ENCODE data around the gene YWHAQ.
A peak's percentile ranks its signal among the peaks of the same experiment; 100 is the strongest.

YWHAQ gene

GRCh38 chr2:9574331-9574730 lies 56.5 kb downstream of the YWHAQ start:
- no peak for DNase-seq (ENCODE audit: low read depth, low spot score)
- Histone ChIP-seq H3K9me3 (ENCODE audit: control insufficient read depth, insufficient read depth, low read length) (no peaks in the 10 kb centered on the region), H3K36me3 (ENCODE audit: control insufficient read depth, insufficient read depth, low read length) (no peaks in the 10 kb centered on the region), H3K4me3 (ENCODE audit: low read length) (no peak overlapping the region), H3K4me1 (ENCODE audit: control insufficient read depth, insufficient read depth, low read length) (no peaks in the 10 kb centered on the region), H3K27me3 (ENCODE audit: control insufficient read depth, insufficient read depth, low read length) (no peaks in the 10 kb centered on the region), H3K27ac (ENCODE audit: low read length) (no peak overlapping the region)
- no CpG with 5 or more reads among the region's 2 CpGs for WGBS (ENCODE audit: insufficient coverage, insufficient read length)

- no peaks in the 10 kb centered on the region for H3K27me3 ChIP-seq (ENCODE audit: control insufficient read depth, insufficient read depth, low read length)
- no peaks in the 10 kb centered on the region for H3K4me1 ChIP-seq (ENCODE audit: control insufficient read depth, insufficient read depth, low read length)
- H3K9me3 ChIP-seq (ENCODE audit: control insufficient read depth, insufficient read depth, low read length): no peaks in the 10 kb centered on the region
- H3K36me3 ChIP-seq (ENCODE audit: control insufficient read depth, insufficient read depth, low read length): no peaks in the 10 kb centered on the region
- WGBS (ENCODE audit: insufficient coverage, insufficient read length): no CpG with 5 or more reads among the region's 4 CpGs
- no peak for DNase-seq (ENCODE audit: low read depth, low spot score)
- no peak overlapping the region for H3K4me3 ChIP-seq (ENCODE audit: low read length)
- no peak overlapping the region for H3K27ac ChIP-seq (ENCODE audit: low read length)
These were observed 57.0 kb downstream of the YWHAQ start for GRCh38 chr2:9573840-9574239.

GRCh38 chr2:9573013-9573720 lies 57.6 kb downstream of the YWHAQ start:
- Histone ChIP-seq H3K4me1 (ENCODE audit: control insufficient read depth, insufficient read depth, low read length) (no peaks in the 10 kb centered on the region), H3K27me3 (ENCODE audit: control insufficient read depth, insufficient read depth, low read length) (no peaks in the 10 kb centered on the region), H3K36me3 (ENCODE audit: control insufficient read depth, insufficient read depth, low read length) (no peaks in the 10 kb centered on the region), H3K4me3 (ENCODE audit: low read length) (no peak overlapping the region), H3K27ac (ENCODE audit: low read length) (no peak overlapping the region), H3K9me3 (ENCODE audit: control insufficient read depth, insufficient read depth, low read length) (no peaks in the 10 kb centered on the region)
- WGBS (ENCODE audit: insufficient coverage, insufficient read length): no CpG with 5 or more reads among the region's 1 CpG
- DNase-seq (ENCODE audit: low read depth, low spot score): no peak

- DNase-seq (ENCODE audit: low read depth, low spot score): no peak
- no peaks in the 10 kb centered on the region for H3K4me1 ChIP-seq (ENCODE audit: control insufficient read depth, insufficient read depth, low read length)
- no peaks in the 10 kb centered on the region for H3K27me3 ChIP-seq (ENCODE audit: control insufficient read depth, insufficient read depth, low read length)
- no peak overlapping the region for H3K27ac ChIP-seq (ENCODE audit: low read length)
- H3K9me3 ChIP-seq (ENCODE audit: control insufficient read depth, insufficient read depth, low read length): no peaks in the 10 kb centered on the region
- no peak overlapping the region for H3K4me3 ChIP-seq (ENCODE audit: low read length)
- H3K36me3 ChIP-seq (ENCODE audit: control insufficient read depth, insufficient read depth, low read length): no peaks in the 10 kb centered on the region
- no CpG with 5 or more reads among the region's 4 CpGs for WGBS (ENCODE audit: insufficient coverage, insufficient read length)
These were observed 60.4 kb downstream of the YWHAQ start for GRCh38 chr2:9570182-9571060.

GRCh38 chr2:9565436-9566153 lies 65.2 kb downstream of the YWHAQ start:
- Histone ChIP-seq H3K27ac (ENCODE audit: low read length) (no peak overlapping the region), H3K4me1 (ENCODE audit: control insufficient read depth, insufficient read depth, low read length) (no peaks in the 10 kb centered on the region), H3K9me3 (ENCODE audit: control insufficient read depth, insufficient read depth, low read length) (no peaks in the 10 kb centered on the region), H3K36me3 (ENCODE audit: control insufficient read depth, insufficient read depth, low read length) (no peaks in the 10 kb centered on the region), H3K27me3 (ENCODE audit: control insufficient read depth, insufficient read depth, low read length) (no peaks in the 10 kb centered on the region), H3K4me3 (ENCODE audit: low read length) (no peak overlapping the region)
- no CpG with 5 or more reads among the region's 11 CpGs for WGBS (ENCODE audit: insufficient coverage, insufficient read length)
- DNase-seq (ENCODE audit: low read depth, low spot score): no peak

- DNase-seq (ENCODE audit: low read depth, low spot score): no peak
- H3K27ac ChIP-seq (ENCODE audit: low read length): no peak overlapping the region
These were observed 70.2 kb downstream of the YWHAQ start for GRCh38 chr2:9560628-9561027.

GRCh38 chr2:9558948-9559381 lies 71.8 kb downstream of the YWHAQ start:
- Histone ChIP-seq H3K36me3 (ENCODE audit: control insufficient read depth, insufficient read depth, low read length) (no peaks in the 10 kb centered on the region), H3K4me1 (ENCODE audit: control insufficient read depth, insufficient read depth, low read length) (no peaks in the 10 kb centered on the region), H3K27me3 (ENCODE audit: control insufficient read depth, insufficient read depth, low read length) (no peaks in the 10 kb centered on the region), H3K4me3 (ENCODE audit: low read length) (no peak overlapping the region), H3K27ac (ENCODE audit: low read length) (no peak overlapping the region), H3K9me3 (ENCODE audit: control insufficient read depth, insufficient read depth, low read length) (no peaks in the 10 kb centered on the region)
- DNase-seq (ENCODE audit: low read depth, low spot score): no peak
- no CpG with 5 or more reads among the region's 1 CpG for WGBS (ENCODE audit: insufficient coverage, insufficient read length)

More at GRCh38 chr2:9560628-9561027, 70.2 kb downstream of the YWHAQ start:
- Histone ChIP-seq H3K36me3 (ENCODE audit: control insufficient read depth, insufficient read depth, low read length) (no peaks in the 10 kb centered on the region), H3K9me3 (ENCODE audit: control insufficient read depth, insufficient read depth, low read length) (no peaks in the 10 kb centered on the region), H3K4me3 (ENCODE audit: low read length) (no peak overlapping the region), H3K4me1 (ENCODE audit: control insufficient read depth, insufficient read depth, low read length) (no peaks in the 10 kb centered on the region), H3K27me3 (ENCODE audit: control insufficient read depth, insufficient read depth, low read length) (no peaks in the 10 kb centered on the region)
- no CpG with 5 or more reads among the region's 2 CpGs for WGBS (ENCODE audit: insufficient coverage, insufficient read length)

GRCh38 chr2:9556121-9556743 lies 74.6 kb downstream of the YWHAQ start:
- no peak overlapping the region for H3K27ac ChIP-seq (ENCODE audit: low read length)
- no CpG with 5 or more reads among the region's 32 CpGs for WGBS (ENCODE audit: insufficient coverage, insufficient read length)
- no peaks in the 10 kb centered on the region for H3K4me1 ChIP-seq (ENCODE audit: control insufficient read depth, insufficient read depth, low read length)
- no peak for DNase-seq (ENCODE audit: low read depth, low spot score)
- peak overlapping the region; percentile 73; the same call in 1 of the 2 replicates for H3K4me3 ChIP-seq (ENCODE audit: low read length)
- no peaks in the 10 kb centered on the region for H3K9me3 ChIP-seq (ENCODE audit: control insufficient read depth, insufficient read depth, low read length)
- no peaks in the 10 kb centered on the region for H3K36me3 ChIP-seq (ENCODE audit: control insufficient read depth, insufficient read depth, low read length)
- H3K27me3 ChIP-seq (ENCODE audit: control insufficient read depth, insufficient read depth, low read length): no peaks in the 10 kb centered on the region

GRCh38 chr2:9555297-9556120 lies 75.3 kb downstream of the YWHAQ start, which contains the start of gene ADAM17:
Gene ADAM17 (minus strand): TSS chr2:9555830. CDS start chr2:9555605, 225 bp downstream.
- no CpG with 5 or more reads among the region's 73 CpGs for WGBS (ENCODE audit: insufficient coverage, insufficient read length)

More at GRCh38 chr2:9555297-9556120, 75.3 kb downstream of the YWHAQ start, which contains the start of gene ADAM17:
- DNase-seq (ENCODE audit: low read depth, low spot score): peak; percentile 76
- H3K4me3 ChIP-seq (ENCODE audit: low read length): peak within 1 kb of the TSS; percentile 73
- no peaks in the 10 kb centered on the region for H3K9me3 ChIP-seq (ENCODE audit: control insufficient read depth, insufficient read depth, low read length)
- no peak within 1 kb of the TSS for H3K27ac ChIP-seq (ENCODE audit: low read length)
- H3K36me3 ChIP-seq (ENCODE audit: control insufficient read depth, insufficient read depth, low read length): no peaks in the 10 kb centered on the region
- H3K4me1 ChIP-seq (ENCODE audit: control insufficient read depth, insufficient read depth, low read length): no peaks in the 10 kb centered on the region
- no peaks in the 10 kb centered on the region for H3K27me3 ChIP-seq (ENCODE audit: control insufficient read depth, insufficient read depth, low read length)
